Thyroid gland (tissue), 4 donors: Measurements from ENCODE around the gene PCNP.

Experiments used
- CTCF ChIP-seq, 6 experiments: fragments of 200-600 bp in 3 of 6; fragments of 450-650 bp in 3 of 6; sonication (generic) in 3 of 6; IDR thresholded peaks; one replicate each; pipeline ENCODE4 v1.5.1; 2016 to 2019; ENCODE audit warnings: antibody characterized with exemption in 6 of 6, mild to moderate bottlenecking in 2 of 6, inconsistent platforms in 1 of 6, moderate library complexity in 1 of 6
- POLR2A ChIP-seq, 2 donors: fragments of 450-650 bp; IDR thresholded peaks; one replicate each; pipeline ENCODE4 v1.6.1; 2017; ENCODE audit warnings: antibody characterized with exemption in 2 of 2, mild to moderate bottlenecking in 2 of 2, moderate library complexity in 1 of 2

GRCh38 chr3:101544161-101544850 is 29.7 kb upstream of the PCNP start:
- TF ChIP-seq CTCF (IDR thresholded peaks at IDR 0.05) (no peak), POLR2A (IDR thresholded peaks at IDR 0.05) (no peak)
